K562 (cell line): ENCODE data around the gene EFR3B. TPM values are rescaled to one million over a fixed set of nuclear protein-coding genes. Genes with fewer than 3 reads are reported as not detected.

Source experiments
- ATAC-seq: fragments of 200-7000 bp; cut with Tn5 transposase; 3 replicates; pipeline ENCODE4 v1.9.1; 2020; ENCODE audit warnings: moderate library complexity
- BruUV-seq: library from RNA; stranded (reverse); fragments of 400-500 nt; replicated peaks from 2 replicates; lab custom pipeline; 2021; lab: Mats Ljungman, UMichigan
- CTCF ChIA-PET: fragments of 300-600 bp; formaldehyde crosslinking; extraction: SDS; loops from one replicate; lab custom pipeline; 2021; ENCODE audit warnings: low intra/inter-chr PET ratio; lab: Yijun Ruan, JAX
- POLR2A ChIA-PET: fragments of 300-600, 350-650 bp; sonication (Branson Sonifier 250); formaldehyde crosslinking; extraction: SDS; loops from one replicate; lab custom pipeline; 2021; ENCODE audit warnings: antibody characterized with exemption, inconsistent platforms; lab: Yijun Ruan, JAX
- DNase-seq, 4 experiments: peaks; one replicate each; pipeline versions ENCODE4 v3.0.0 to v3.0.0-alpha.2; 2011 to 2018; ENCODE audit warnings: low spot score in 3 of 4, mixed read lengths in 3 of 4; ENCODE audit errors: extremely low read depth in 1 of 4
- FAIRE-seq: peaks from 2 replicates; lab custom pipeline; 2011; peaks lifted over from hg19 to GRCh38; lab: Jason Lieb, UNC
- H2AFZ ChIP-seq: 2 replicates; pipeline ENCODE4 v1.6.0; 2011; ENCODE audit warnings: low read depth, low read length, control low read depth, inconsistent platforms
- H3K27ac ChIP-seq: fragments of 200-600 bp; 3 replicates; pipeline ENCODE4 v1.8.0; 2011; ENCODE audit warnings: low read depth, mild to moderate bottlenecking, control low read depth, inconsistent platforms, low read length, moderate library complexity, mixed read lengths; ENCODE audit errors: extremely low read depth
- H3K27me3 ChIP-seq, 2 experiments: fragments of 300-600 bp in 1 of 2; 2 replicates in 1 of 2; 3 replicates in 1 of 2; pipeline versions ENCODE4 v1.6.0 to v1.8.0; 2011; ENCODE audit warnings: inconsistent platforms in 2 of 2, low read length in 2 of 2, mild to moderate bottlenecking in 1 of 2, mixed read lengths in 1 of 2, moderate library complexity in 1 of 2; ENCODE audit not compliant: control insufficient read depth in 2 of 2, insufficient read depth in 2 of 2
- H3K36me3 ChIP-seq: fragments of 300-600 bp; 3 replicates; pipeline ENCODE4 v1.8.0; 2011; ENCODE audit warnings: mild to moderate bottlenecking, low read length, inconsistent platforms; ENCODE audit not compliant: control insufficient read depth, insufficient read depth
- H3K4me1 ChIP-seq, 2 experiments: fragments of 200-600 bp in 1 of 2; replicated peaks in 1 of 2; 2 replicates in 1 of 2; 3 replicates in 1 of 2; pipeline versions ENCODE4 v1.5.1 to v1.8.0; 2011; ENCODE audit warnings: inconsistent platforms in 2 of 2, low read length in 2 of 2, mild to moderate bottlenecking in 1 of 2, mixed read lengths in 1 of 2, moderate library complexity in 1 of 2; ENCODE audit not compliant: control insufficient read depth in 2 of 2, insufficient read depth in 2 of 2
- H3K4me2 ChIP-seq: 2 replicates; pipeline ENCODE4 v1.6.1; 2011; ENCODE audit warnings: low read length, control low read depth, inconsistent platforms, mixed read lengths; ENCODE audit not compliant: insufficient read depth
- H3K4me3 ChIP-seq: fragments of 200-600 bp; sonication (generic), shearing (Covaris generic); 2 replicates; pipeline ENCODE4 v1.5.1; 2016; ENCODE audit warnings: control low read depth, inconsistent platforms
- H3K79me2 ChIP-seq: fragments of 200-600 bp; 3 replicates; pipeline ENCODE4 v1.8.0; 2011; ENCODE audit warnings: low read length, inconsistent platforms; ENCODE audit not compliant: control insufficient read depth, insufficient read depth
- H3K9ac ChIP-seq, 2 experiments: 2 replicates each; pipeline versions ENCODE4 v1.6.0 to v1.6.1; 2011; ENCODE audit warnings: low read depth in 2 of 2, low read length in 2 of 2, control low read depth in 1 of 2, inconsistent platforms in 1 of 2, mild to moderate bottlenecking in 1 of 2, mixed read lengths in 1 of 2; ENCODE audit not compliant: insufficient read depth in 1 of 2
- H3K9me1 ChIP-seq: one replicate; pipeline ENCODE4 v1.6.0; 2011; ENCODE audit warnings: inconsistent platforms, mild to moderate bottlenecking, low read length, moderate library complexity; ENCODE audit not compliant: control insufficient read depth, insufficient read depth
- H3K9me3 ChIP-seq: replicated peaks from 2 replicates; pipeline ENCODE4 v1.5.1; 2011; ENCODE audit warnings: low read depth, low read length, inconsistent platforms; ENCODE audit not compliant: control insufficient read depth, insufficient read depth
- H4K20me1 ChIP-seq: replicated peaks from 2 replicates; pipeline ENCODE4 v1.6.1; 2011; ENCODE audit warnings: low read length, inconsistent platforms, mixed read lengths; ENCODE audit not compliant: control insufficient read depth, insufficient read depth
- CEBPG ChIP-seq, 3 experiments: fragments of 200-800 bp in 1 of 3; sonication (Bioruptor generic) in 1 of 3; sonication (generic) in 1 of 3; formaldehyde crosslinking in 1 of 3; IDR thresholded peaks in 2 of 3; conservative IDR thresholded peaks in 1 of 3; 2 replicates each; pipeline versions ENCODE4 v1.6.1 to v1.8.0; 2016 to 2022; ENCODE audit warnings: missing compliant biosample characterization in 2 of 3, missing genetic modification characterization in 2 of 3, mild to moderate bottlenecking in 1 of 3, missing genetic modification reagents in 1 of 3
- CHD2 ChIP-seq: IDR thresholded peaks from 2 replicates; pipeline ENCODE4 v1.6.1; 2011; ENCODE audit warnings: low read depth, low read length
- DIDO1 ChIP-seq: fragments of 450-650 bp; IDR thresholded peaks from 2 replicates; pipeline ENCODE4 v1.6.1; 2016; ENCODE audit warnings: low read depth, missing biosample characterization, missing genetic modification characterization
- EP300 ChIP-seq: IDR thresholded peaks from 2 replicates; pipeline ENCODE4 v1.6.1; 2012; ENCODE audit warnings: low read length, improper control_type of control experiment
- FOXM1 ChIP-seq, 2 experiments: fragments of 450-650 bp in 1 of 2; sonication (generic) in 1 of 2; formaldehyde crosslinking in 1 of 2; IDR thresholded peaks; 2 replicates each; pipeline versions ENCODE4 v1.6.1 to v1.9.0; 2017 to 2022; ENCODE audit warnings: low read depth in 2 of 2, mild to moderate bottlenecking in 2 of 2, missing genetic modification reagents in 1 of 2, moderate library complexity in 1 of 2
- HNRNPUL1 ChIP-seq: fragments of 200-400 bp; formaldehyde crosslinking; IDR thresholded peaks from 2 replicates; pipeline ENCODE4 v1.6.1; 2017; ENCODE audit warnings: low read length
- MAFF ChIP-seq: IDR thresholded peaks from 2 replicates; pipeline ENCODE4 v1.6.1; 2012; ENCODE audit warnings: low read length, improper control_type of control experiment
- NFE2 ChIP-seq: IDR thresholded peaks from 2 replicates; pipeline ENCODE4 v1.6.1; 2014; ENCODE audit warnings: antibody characterized with exemption, low read depth
- NFE2L1 ChIP-seq: fragments of 450-650 bp; IDR thresholded peaks from 2 replicates; pipeline ENCODE4 v1.6.1; 2016; ENCODE audit warnings: missing genetic modification characterization, low read depth, mild to moderate bottlenecking, missing compliant biosample characterization, moderate library complexity, borderline replicate concordance
- POU5F1 ChIP-seq: fragments of 150-350 bp; IDR thresholded peaks from 2 replicates; pipeline ENCODE4 v1.6.1; 2014; ENCODE audit warnings: borderline replicate concordance, low read length, low read depth, mild to moderate bottlenecking; ENCODE audit not compliant: partially characterized antibody
- SIX5 ChIP-seq, 2 experiments: IDR thresholded peaks; 2 replicates each; pipeline ENCODE4 v1.6.1; 2011; ENCODE audit warnings: low read length in 2 of 2, borderline replicate concordance in 1 of 2, low read depth in 1 of 2, mild to moderate bottlenecking in 1 of 2, moderate library complexity in 1 of 2; ENCODE audit not compliant: insufficient read depth in 1 of 2
- TCF3 ChIP-seq: sonication (generic); formaldehyde crosslinking; IDR thresholded peaks from 2 replicates; pipeline ENCODE4 v1.4.0; 2020; ENCODE audit warnings: mild to moderate bottlenecking, missing genetic modification reagents
- ZFP36 ChIP-seq: fragments of 150-350 bp; IDR thresholded peaks from 2 replicates; pipeline ENCODE4 v1.6.1; 2018; ENCODE audit warnings: low read length, low read depth; ENCODE audit not compliant: partially characterized antibody
- ZKSCAN1 ChIP-seq: fragments of 150-350 bp; IDR thresholded peaks from 2 replicates; pipeline ENCODE4 v1.6.1; 2016; ENCODE audit warnings: low read depth, low read length
- ZNF124 ChIP-seq: sonication (generic); formaldehyde crosslinking; IDR thresholded peaks from 2 replicates; pipeline ENCODE4 v1.8.1; 2022; ENCODE audit warnings: missing genetic modification reagents
- ZNF140 ChIP-seq: fragments of 250-450 bp; sonication (Bioruptor Pico); IDR thresholded peaks from 2 replicates; pipeline ENCODE4 v1.8.0; 2021; ENCODE audit warnings: moderate library complexity, mild to moderate bottlenecking, inconsistent platforms
- ZNF146 ChIP-seq: IDR thresholded peaks from one replicate; pipeline ENCODE4 v1.6.1; 2018; ENCODE audit warnings: missing compliant biosample characterization; ENCODE audit not compliant: unreplicated experiment
- ZNF316 ChIP-seq: fragments of 450-650 bp; IDR thresholded peaks from 2 replicates; pipeline ENCODE4 v1.6.1; 2016
- ZNF778 ChIP-seq: fragments of 450-650 bp; formaldehyde crosslinking; IDR thresholded peaks from 2 replicates; pipeline ENCODE4 v1.4.0; 2020; ENCODE audit warnings: mild to moderate bottlenecking, moderate library complexity
- WGBS: fragments of 100-300 bp; shearing (Covaris generic); methylation state at CpG from one replicate; pipeline ENCODE4 v1.1.6; 2016; ENCODE audit warnings: low coverage, mixed read lengths; ENCODE audit not compliant: insufficient coverage; ENCODE audit errors: missing lambda C conversion rate; 5-methylcytosine and 5-hydroxymethylcytosine counted together
- in situ Hi-C: fragments of 300-500 bp; cut with MboI; formaldehyde crosslinking; loops from 4 replicates; pipeline ENCODE4 v1.15.0; 2018; ENCODE audit warnings: inconsistent platforms, mixed read lengths
- intact Hi-C: fragments of 100-400 bp; cut with micrococcal nuclease; formaldehyde crosslinking; loops from 2 replicates; pipeline ENCODE4 v1.14.2; 2022
- polyA plus RNA-seq, 8 experiments: library from polyadenylated mRNA; depleted of rRNA in 4 of 8; stranded (reverse) in 5 of 8; unstranded in 3 of 8; fragments of >200 nt; fragmentation: Nextera tagmentation in 2 of 8; fragmentation: Illumina TruSeq in 1 of 8; extraction: Ambion mirVana in 2 of 8; extraction: Trizol in 1 of 8; gene quantifications; 2 replicates each; pipeline versions ENCODE4 v1.2.1 to v1.2.3, GENCODE V29; 2011 to 2014; ENCODE audit warnings: inconsistent platforms in 1 of 8, missing spikeins in 1 of 8
- total RNA-seq, 7 experiments: library from RNA; depleted of rRNA in 6 of 7; stranded (reverse); fragments of >200 nt in 6 of 7; fragmentation: Illumina TruSeq in 2 of 7; extraction: Trizol in 2 of 7; gene quantifications; 2 replicates each; pipeline versions ENCODE4 v1.2.1 to v1.2.3, GENCODE V29; 2011 to 2021; ENCODE audit warnings: low replicate concordance in 1 of 7

EFR3B gene
- total and polyA plus RNA-seq, 9 of the 15 experiments (the other 6 are each of a cell fraction or from before 2014, with no cell fraction given) = not detected

GRCh38 chr2:25073914-25074313 is 32.0 kb downstream of the EFR3B start:
- in situ Hi-C loops (no loop called here), intact Hi-C loops (no loop called here)
- Histone ChIP-seq H3K9me3 (no peaks in the 10 kb centered on the region), H3K4me3 (no peak overlapping the region), H3K36me3 (no peaks in the 10 kb centered on the region), H3K79me2 (no peaks in the 10 kb centered on the region), H4K20me1 (no peaks in the 10 kb centered on the region), H3K9me1 (no peaks in the 10 kb centered on the region), H3K27me3 (peaks cover 19 to 65% of the 10 kb centered on the region in 2 experiments), H3K27ac (no peak overlapping the region), H3K4me1 (no peaks in the 10 kb centered on the region), H2AFZ (no peak overlapping the region), H3K9ac (no peak overlapping the region), H3K4me2 (no peak overlapping the region)
- ChIA-PET CTCF (no interaction called here), POLR2A (interaction anchor here (0.7 to 1.6 kb wide), 4 partner anchors 10 to 193 kb away, joined by 3 to 6 read pairs (median 4); no protein-coding TSS in a partner anchor)
- no peak for DNase-seq
- TF ChIP-seq NFE2 (0 out of 2 replicates have a peak, but pooled peaks have one; percentile 7), MAFF (peak; percentile 22; the same call in 1 of the 2 replicates), ZNF316 (peak; percentile 44; the same call in 1 of the 2 replicates), NFE2L1 (no peak)
- no peak for FAIRE-seq
- WGBS = 0% methylated on average over 4 of the region's 4 CpGs
- BruUV-seq = no TSS peak
- ATAC-seq = no peak

DNA sequence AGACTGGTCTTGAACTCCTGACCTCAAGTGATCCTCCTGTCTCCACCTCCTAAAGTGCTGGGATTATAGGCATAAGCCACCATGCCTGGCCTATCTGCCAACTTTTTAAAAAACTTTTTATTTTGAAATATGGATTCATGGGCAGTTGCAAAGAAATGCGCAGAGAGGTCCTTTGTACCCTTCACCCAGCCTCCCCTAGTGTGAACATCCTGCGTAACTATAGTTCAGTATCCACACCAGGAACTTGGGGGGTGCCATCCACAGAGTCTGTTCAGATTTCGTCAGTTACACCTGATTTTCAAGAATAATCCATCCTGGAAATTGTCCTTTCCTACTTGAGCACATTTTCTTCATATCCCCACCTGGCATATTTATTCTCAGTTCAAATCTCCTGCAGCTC is 33.0 kb downstream of the EFR3B start:
- Histone ChIP-seq H3K4me1 (no peaks in the 10 kb centered on the region), H3K9me3 (no peaks in the 10 kb centered on the region), H3K9me1 (no peaks in the 10 kb centered on the region), H3K79me2 (no peaks in the 10 kb centered on the region), H3K9ac (no peak overlapping the region), H4K20me1 (no peaks in the 10 kb centered on the region), H2AFZ (no peak overlapping the region), H3K36me3 (no peaks in the 10 kb centered on the region), H3K27ac (no peak overlapping the region), H3K27me3 (peaks cover 20 to 59% of the 10 kb centered on the region in 2 experiments), H3K4me2 (no peak overlapping the region), H3K4me3 (no peak overlapping the region)
- ChIA-PET POLR2A (interaction anchor here (0.7 kb wide), 1 partner anchor 192 kb away, joined by 3 read pairs; no protein-coding TSS in a partner anchor), CTCF (no interaction called here)
- WGBS = 11% methylated on average over 3 of the region's 3 CpGs
- DNase-seq (no peak), FAIRE-seq (no peak), ATAC-seq (no peak)
- intact Hi-C loops = no loop called here
- no TSS peak for BruUV-seq
- in situ Hi-C loops = no loop called here
- no peak for TF ChIP-seq TCF3 (CRISPR knock-in tag)
- no peak for TF ChIP-seq EP300
- no peak for TF ChIP-seq ZFP36
- no peak for TF ChIP-seq FOXM1 (IDR thresholded peaks at IDR 0.05; ENCODE audit: low read depth)
- TF ChIP-seq FOXM1 (CRISPR knock-in tag; IDR thresholded peaks at IDR 0.05; ENCODE audit: low read depth) = no peak
- TF ChIP-seq ZKSCAN1 = no peak
- TF ChIP-seq HNRNPUL1 = no peak
- no peak for TF ChIP-seq ZNF124 (CRISPR knock-in tag)
- no peak for TF ChIP-seq ZNF146 (CRISPR knock-in tag)
- no peak for TF ChIP-seq ZNF140 (CRISPR knock-in tag)
- TF ChIP-seq ZNF778 (CRISPR knock-in tag) = no peak
- no peak for TF ChIP-seq CEBPG (CRISPR knock-in tag; IDR thresholded peaks at IDR 0.05)
- TF ChIP-seq CEBPG (tag; conservative IDR thresholded peaks at IDR 0.05 in 1 of 2, IDR thresholded peaks at IDR 0.05 in 1 of 2) = no peak
- no peak for TF ChIP-seq SIX5 (IDR thresholded peaks at IDR 0.05; ENCODE audit: borderline replicate concordance in 1 of 2, insufficient read depth in 1 of 2, low read depth in 1 of 2, low read length in 2 of 2)
- no peak for TF ChIP-seq DIDO1
- TF ChIP-seq CHD2 = no peak
- no peak for TF ChIP-seq POU5F1
